ENCODE measurements around the gene RFX2.

The RFX2 gene

GRCh38 chr19:6042776-6043726 lies 67.2 kb downstream of the RFX2 start:
- ATAC-seq (replicated peaks), result no peak

GRCh38 chr19:6041991-6042481 lies 68.3 kb downstream of the RFX2 start:
- H3K36me3 Mint-ChIP-seq (ENCODE audit: insufficient read depth), result peaks cover 4% of the 10 kb centered on the region
- H3K27me3 Mint-ChIP-seq, result peaks cover 0 to under 1% of the 10 kb centered on the region in 2 donors
- no peak overlapping the region for H3K27ac Mint-ChIP-seq
- no peak for ATAC-seq (replicated peaks)
- no peaks in the 10 kb centered on the region for H3K9me3 Mint-ChIP-seq
- H3K4me1 Mint-ChIP-seq (ENCODE audit: low read depth in 2 of 2), result no peaks in the 10 kb centered on the region
- no peak for DNase-seq
- no peak overlapping the region for H3K4me3 Mint-ChIP-seq

More at GRCh38 chr19:6042776-6043726, 67.2 kb downstream of the RFX2 start:
- Mint-ChIP-seq H3K4me1 (ENCODE audit: low read depth in 2 of 2) (no peaks in the 10 kb centered on the region), H3K9me3 (no peaks in the 10 kb centered on the region), H3K27ac (no peak overlapping the region), H3K27me3 (peaks cover 0 to 6% of the 10 kb centered on the region in 2 donors), H3K4me3 (no peak overlapping the region), H3K36me3 (ENCODE audit: insufficient read depth) (peaks cover 1% of the 10 kb centered on the region)
- DNase-seq, result no peak

- H3K36me3 Mint-ChIP-seq (ENCODE audit: insufficient read depth), result peaks cover 4% of the 10 kb centered on the region
- ATAC-seq (replicated peaks) (no peak), DNase-seq (no peak)
- no peaks in the 10 kb centered on the region for H3K9me3 Mint-ChIP-seq
- H3K27me3 Mint-ChIP-seq, result no peaks in the 10 kb centered on the region
- H3K4me3 Mint-ChIP-seq, result no peak overlapping the region
- no peak overlapping the region for H3K27ac Mint-ChIP-seq
- no peaks in the 10 kb centered on the region for H3K4me1 Mint-ChIP-seq (ENCODE audit: low read depth in 2 of 2)
Measured at GRCh38 chr19:6041071-6041470, 69.2 kb downstream of the RFX2 start.

- Mint-ChIP-seq H3K4me1 (ENCODE audit: low read depth in 2 of 2) (no peaks in the 10 kb centered on the region), H3K27ac (peak overlapping the region in 1 of 2 donors; percentile 78), H3K27me3 (no peaks in the 10 kb centered on the region), H3K9me3 (no peaks in the 10 kb centered on the region), H3K36me3 (ENCODE audit: insufficient read depth) (peaks cover 4% of the 10 kb centered on the region), H3K4me3 (no peak overlapping the region)
- ATAC-seq (replicated peaks), result no peak
- DNase-seq, result no peak
Measured at GRCh38 chr19:6039566-6040225, 70.6 kb downstream of the RFX2 start.

- DNase-seq (no peak), ATAC-seq (replicated peaks) (no peak)
- no peaks in the 10 kb centered on the region for H3K27me3 Mint-ChIP-seq
- no peak overlapping the region for H3K4me3 Mint-ChIP-seq
- H3K4me1 Mint-ChIP-seq (ENCODE audit: low read depth in 2 of 2), result no peaks in the 10 kb centered on the region
- peaks cover 4% of the 10 kb centered on the region for H3K36me3 Mint-ChIP-seq (ENCODE audit: insufficient read depth)
- H3K9me3 Mint-ChIP-seq, result no peaks in the 10 kb centered on the region
- peak overlapping the region in 1 of 2 donors; percentile 78 for H3K27ac Mint-ChIP-seq
Measured at GRCh38 chr19:6038634-6039405, 71.5 kb downstream of the RFX2 start.

GRCh38 chr19:6035026-6035425 lies 75.3 kb downstream of the RFX2 start:
- Mint-ChIP-seq H3K36me3 (ENCODE audit: insufficient read depth) (peaks cover 4% of the 10 kb centered on the region), H3K27ac (no peak overlapping the region)

GRCh38 chr19:6034512-6034911 lies 75.8 kb downstream of the RFX2 start:
- DNase-seq, result no peak
- H3K36me3 Mint-ChIP-seq (ENCODE audit: insufficient read depth), result peaks cover 4% of the 10 kb centered on the region
- ATAC-seq (replicated peaks), result no peak
- H3K9me3 Mint-ChIP-seq, result no peaks in the 10 kb centered on the region
- no peak overlapping the region for H3K4me3 Mint-ChIP-seq
- H3K27me3 Mint-ChIP-seq, result no peaks in the 10 kb centered on the region
- no peaks in the 10 kb centered on the region for H3K4me1 Mint-ChIP-seq (ENCODE audit: low read depth in 2 of 2)
- no peak overlapping the region for H3K27ac Mint-ChIP-seq

More at GRCh38 chr19:6035026-6035425, 75.3 kb downstream of the RFX2 start:
- Mint-ChIP-seq H3K27me3 (no peaks in the 10 kb centered on the region), H3K9me3 (no peaks in the 10 kb centered on the region), H3K4me1 (ENCODE audit: low read depth in 2 of 2) (no peaks in the 10 kb centered on the region), H3K4me3 (no peak overlapping the region)
- ATAC-seq (replicated peaks), result no peak
- DNase-seq, result no peak

- peaks cover 4% of the 10 kb centered on the region for H3K36me3 Mint-ChIP-seq (ENCODE audit: insufficient read depth)
- H3K9me3 Mint-ChIP-seq, result no peaks in the 10 kb centered on the region
- no peak for ATAC-seq (replicated peaks)
- no peak overlapping the region for H3K4me3 Mint-ChIP-seq
- H3K27me3 Mint-ChIP-seq, result no peaks in the 10 kb centered on the region
- no peak overlapping the region for H3K27ac Mint-ChIP-seq
- DNase-seq, result no peak
- no peaks in the 10 kb centered on the region for H3K4me1 Mint-ChIP-seq (ENCODE audit: low read depth in 2 of 2)
Measured at GRCh38 chr19:6033744-6034264, 76.5 kb downstream of the RFX2 start.

GRCh38 chr19:6032827-6033226 lies 77.5 kb downstream of the RFX2 start:
- Mint-ChIP-seq H3K4me1 (ENCODE audit: low read depth in 2 of 2) (no peaks in the 10 kb centered on the region), H3K4me3 (no peak overlapping the region), H3K36me3 (ENCODE audit: insufficient read depth) (peaks cover under 1% of the 10 kb centered on the region), H3K9me3 (no peaks in the 10 kb centered on the region), H3K27ac (no peak overlapping the region), H3K27me3 (no peaks in the 10 kb centered on the region)
- DNase-seq (no peak), ATAC-seq (replicated peaks) (no peak)

GRCh38 chr19:6032381-6032780 lies 77.9 kb downstream of the RFX2 start:
- Mint-ChIP-seq H3K4me3 (no peak overlapping the region), H3K27me3 (no peaks in the 10 kb centered on the region), H3K4me1 (ENCODE audit: low read depth in 2 of 2) (no peaks in the 10 kb centered on the region), H3K27ac (no peak overlapping the region), H3K36me3 (ENCODE audit: insufficient read depth) (no peaks in the 10 kb centered on the region), H3K9me3 (no peaks in the 10 kb centered on the region)
- ATAC-seq (replicated peaks) (no peak), DNase-seq (no peak)

GRCh38 chr19:6030214-6030507 lies 80.1 kb downstream of the RFX2 start:
- ATAC-seq (replicated peaks) (no peak), DNase-seq (no peak)
- Mint-ChIP-seq H3K27me3 (peaks cover 0 to 7% of the 10 kb centered on the region in 2 donors), H3K27ac (no peak overlapping the region), H3K4me3 (no peak overlapping the region), H3K36me3 (ENCODE audit: insufficient read depth) (no peaks in the 10 kb centered on the region), H3K4me1 (ENCODE audit: low read depth in 2 of 2) (no peaks in the 10 kb centered on the region), H3K9me3 (no peaks in the 10 kb centered on the region)

- DNase-seq, result no peak
- H3K4me1 Mint-ChIP-seq (ENCODE audit: low read depth in 2 of 2), result peaks cover 0 to 10% of the 10 kb centered on the region in 2 donors
- peaks cover 16 to 29% of the 10 kb centered on the region in 2 donors for H3K27me3 Mint-ChIP-seq
- H3K36me3 Mint-ChIP-seq (ENCODE audit: insufficient read depth), result no peaks in the 10 kb centered on the region
- H3K4me3 Mint-ChIP-seq, result no peak overlapping the region
- no peaks in the 10 kb centered on the region for H3K9me3 Mint-ChIP-seq
- no peak for ATAC-seq (replicated peaks)
- H3K27ac Mint-ChIP-seq, result no peak overlapping the region
Measured at GRCh38 chr19:6026390-6027227, 83.7 kb downstream of the RFX2 start.
